ENCODE results near the gene SAMD10.

SAMD10 gene

DNA sequence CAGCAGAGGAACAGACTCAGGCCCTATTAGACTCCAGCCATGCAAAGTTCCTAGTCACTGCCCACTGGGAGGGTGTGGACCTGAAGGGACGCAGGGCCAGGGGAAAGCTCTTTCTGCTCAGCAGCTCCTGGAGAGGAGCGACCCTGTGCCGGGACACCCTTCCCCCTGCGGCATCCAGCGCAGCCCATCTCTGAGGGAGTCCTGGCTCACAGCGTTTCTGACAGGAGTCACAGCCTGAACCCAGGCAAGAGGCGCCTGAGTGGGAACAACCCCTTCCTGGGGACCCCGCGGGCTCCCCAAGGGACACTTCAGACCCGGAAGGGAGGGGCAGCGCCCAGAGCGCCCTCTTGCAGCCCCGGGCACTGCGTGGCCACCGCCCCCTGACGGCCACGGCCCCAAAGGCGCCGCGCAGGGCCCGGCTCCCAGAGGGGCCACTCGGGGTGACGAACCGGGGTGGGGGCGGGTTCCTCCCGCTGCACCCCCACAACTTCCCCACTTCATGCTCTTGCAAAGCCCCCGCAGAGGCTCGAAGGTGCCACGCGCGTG lies 24.1 kb downstream of the SAMD10 start:
- DNase-seq: peak; percentile 49

DNA sequence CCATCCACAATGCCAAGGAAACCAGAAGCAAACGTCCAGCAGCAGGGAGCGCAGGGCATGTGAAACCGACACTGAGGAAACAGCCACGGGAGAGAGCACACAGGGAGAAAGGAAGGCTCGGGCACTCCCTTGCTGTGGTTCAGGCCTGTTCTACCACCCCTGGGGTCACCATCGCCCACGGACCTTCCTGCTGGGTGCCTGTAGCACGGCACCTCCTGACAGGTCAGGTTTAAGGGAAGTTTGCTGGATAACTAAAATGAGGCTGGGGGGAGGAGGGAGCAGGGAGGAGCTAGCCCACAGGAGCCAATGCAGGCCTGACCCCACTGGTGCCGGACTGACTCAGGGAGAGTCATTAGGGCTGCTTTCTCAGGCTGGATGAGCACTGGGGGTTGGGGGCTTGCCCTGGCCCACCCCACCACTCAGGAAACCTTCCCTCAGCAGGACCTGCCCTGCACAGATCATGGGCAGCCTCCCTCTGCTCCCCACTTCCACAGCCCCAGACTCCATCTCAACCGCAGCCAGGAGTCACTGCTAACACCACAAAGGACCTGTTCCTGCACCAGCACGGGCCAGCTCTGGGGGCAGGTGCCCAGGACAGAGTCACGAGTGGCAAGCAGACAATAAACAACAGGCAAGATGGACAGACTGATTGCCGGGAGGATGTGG lies 25.5 kb downstream of the SAMD10 start:
- DNase-seq: no peak

DNA sequence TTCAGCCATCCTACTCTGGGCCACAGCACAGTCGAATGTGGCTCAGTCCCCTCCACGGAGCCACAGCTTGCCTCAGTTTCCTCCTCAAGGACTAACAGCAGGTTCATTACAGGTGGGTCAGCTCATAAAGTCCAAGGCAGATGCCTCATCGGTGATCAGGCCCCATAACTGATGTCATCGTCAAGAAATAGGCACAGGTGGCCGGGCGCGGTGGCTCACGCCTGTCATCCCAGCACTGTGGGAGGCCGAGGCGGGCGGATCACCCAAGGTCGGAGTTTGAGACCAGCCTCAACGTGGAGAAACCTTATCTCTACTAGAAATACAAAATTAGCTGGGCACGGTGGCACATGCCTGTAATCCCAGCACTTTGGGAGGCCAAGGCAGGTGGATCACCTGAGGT lies 26.7 kb downstream of the SAMD10 start:
- DNase-seq: no peak

DNA sequence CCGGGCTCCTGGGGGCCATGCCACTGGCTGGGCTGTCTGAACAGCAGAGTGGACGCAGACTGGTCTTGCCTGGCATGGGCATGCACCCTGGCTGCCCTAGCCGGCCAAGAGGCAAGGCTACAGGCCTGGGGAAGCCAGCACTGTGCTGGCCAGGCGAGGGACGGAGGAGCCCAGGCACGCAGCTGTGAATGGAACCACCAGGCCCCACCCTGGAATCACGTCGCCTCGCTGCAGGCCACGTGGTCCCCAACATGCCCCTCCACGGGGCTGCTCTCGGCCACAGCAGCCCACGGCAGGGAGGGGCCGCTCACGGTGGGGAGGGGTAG lies 27.3 kb downstream of the SAMD10 start:
- no peak for DNase-seq

DNA sequence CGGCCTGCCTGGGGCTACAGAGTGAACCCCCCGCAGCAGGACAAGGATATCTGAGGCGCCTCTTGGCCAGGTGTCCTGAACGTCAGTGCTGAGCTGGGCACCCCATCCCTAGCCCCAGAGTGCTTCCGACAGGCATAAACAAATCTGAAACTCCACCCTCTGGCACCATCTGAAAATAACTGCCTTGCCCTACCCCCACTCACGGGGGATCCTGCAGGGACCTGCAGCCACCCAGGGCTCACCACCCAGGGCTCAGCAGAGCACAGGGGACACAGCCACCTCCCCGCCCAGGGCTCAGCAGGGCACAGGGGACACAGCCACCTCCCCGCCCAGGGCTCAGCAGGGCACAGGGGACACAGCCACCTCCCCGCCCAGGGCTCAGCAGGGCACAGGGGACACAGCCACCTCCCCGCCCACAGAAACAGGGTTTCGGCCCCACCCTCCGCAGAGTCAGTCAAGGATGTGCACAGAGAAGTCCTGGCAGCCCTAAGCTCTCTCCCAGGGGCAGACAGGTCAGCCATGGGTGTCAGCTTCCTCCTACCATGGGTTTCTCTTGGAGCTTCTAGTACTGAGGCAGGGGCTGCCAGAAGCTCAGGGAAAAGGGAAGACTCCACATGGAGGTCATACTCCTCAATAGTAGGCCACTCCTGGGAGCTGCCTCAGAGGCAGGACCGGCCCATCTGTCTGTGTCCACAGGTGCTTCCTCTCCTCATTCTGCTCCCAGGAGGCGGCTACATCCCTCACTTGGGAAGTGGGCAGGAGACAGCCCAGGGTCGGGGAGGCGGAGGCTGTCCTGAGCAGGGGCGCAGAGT lies 27.8 kb downstream of the SAMD10 start:
- DNase-seq: no peak

DNA sequence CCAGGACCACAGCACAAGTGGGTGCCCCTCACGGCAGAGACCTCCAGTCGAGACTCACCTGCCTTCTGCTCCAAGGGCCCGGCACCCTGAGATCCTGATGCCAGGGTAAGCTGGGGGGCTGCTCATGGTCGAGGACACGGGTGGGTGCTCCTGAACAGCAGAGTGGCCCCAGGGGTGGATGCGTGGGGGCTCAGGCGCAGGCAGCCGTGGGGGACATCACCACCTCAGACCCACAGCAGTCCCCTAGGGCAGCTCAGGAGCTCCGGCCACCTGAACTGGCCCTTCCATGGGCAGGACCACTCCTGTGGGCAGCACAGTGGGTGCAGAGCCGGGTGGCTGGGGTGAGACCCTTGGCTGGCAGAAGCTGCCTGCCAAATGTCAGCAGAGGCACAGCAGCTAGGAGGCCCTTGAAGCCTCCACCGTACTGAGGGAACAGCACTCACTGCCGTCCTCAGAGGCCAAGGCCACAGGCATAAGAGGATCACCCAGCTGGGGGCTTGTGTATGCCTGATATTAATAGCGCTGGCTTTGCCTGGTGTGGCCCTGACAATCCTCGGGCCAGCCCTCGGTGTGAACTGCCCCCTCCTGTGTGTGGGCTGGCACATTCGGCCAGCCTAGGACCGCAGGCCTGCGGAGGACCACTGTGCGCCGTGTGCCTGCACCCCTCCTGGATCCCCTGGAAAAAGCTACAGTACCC lies 28.6 kb downstream of the SAMD10 start:
- DNase-seq: no peak

DNA sequence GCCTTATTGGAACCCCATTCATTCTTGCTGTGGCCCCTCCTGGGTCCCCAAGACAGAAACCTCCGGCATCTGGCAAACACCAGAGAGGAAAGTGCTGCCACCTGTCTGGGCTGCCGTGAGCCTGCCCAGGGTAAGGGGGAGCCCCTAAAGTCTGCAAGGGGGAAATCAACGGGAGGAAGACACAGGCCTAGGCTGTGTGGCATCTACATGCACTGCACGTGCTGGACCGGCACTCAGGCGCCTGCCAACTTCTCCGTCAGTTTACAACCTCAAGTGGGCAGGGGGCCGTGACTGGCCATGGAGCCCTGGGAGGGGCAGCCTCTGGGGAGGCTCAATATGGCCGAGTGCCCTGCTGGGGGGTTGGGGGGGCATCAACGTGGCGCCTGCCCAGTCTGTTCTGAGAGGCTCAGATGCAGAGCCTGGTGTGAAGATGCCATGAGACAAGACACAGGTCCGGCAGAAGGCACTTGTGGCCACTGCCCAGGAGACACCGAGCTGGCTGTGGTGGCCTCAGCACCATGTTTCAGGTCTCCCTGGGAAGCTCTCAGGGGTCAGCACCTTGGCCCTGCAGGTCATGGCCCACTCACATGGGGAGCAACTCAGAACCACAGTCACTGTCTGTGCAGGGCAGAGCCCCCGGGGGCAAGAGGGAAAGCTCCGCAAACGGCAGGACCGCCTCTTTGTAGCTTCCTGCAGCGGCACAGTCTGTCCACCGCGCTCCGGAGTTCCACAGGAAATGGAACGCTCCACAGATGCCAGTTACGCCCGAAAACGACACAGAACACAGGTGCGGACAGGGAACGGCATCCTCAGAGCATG lies 31.6 kb downstream of the SAMD10 start:
- no peak for DNase-seq

DNA sequence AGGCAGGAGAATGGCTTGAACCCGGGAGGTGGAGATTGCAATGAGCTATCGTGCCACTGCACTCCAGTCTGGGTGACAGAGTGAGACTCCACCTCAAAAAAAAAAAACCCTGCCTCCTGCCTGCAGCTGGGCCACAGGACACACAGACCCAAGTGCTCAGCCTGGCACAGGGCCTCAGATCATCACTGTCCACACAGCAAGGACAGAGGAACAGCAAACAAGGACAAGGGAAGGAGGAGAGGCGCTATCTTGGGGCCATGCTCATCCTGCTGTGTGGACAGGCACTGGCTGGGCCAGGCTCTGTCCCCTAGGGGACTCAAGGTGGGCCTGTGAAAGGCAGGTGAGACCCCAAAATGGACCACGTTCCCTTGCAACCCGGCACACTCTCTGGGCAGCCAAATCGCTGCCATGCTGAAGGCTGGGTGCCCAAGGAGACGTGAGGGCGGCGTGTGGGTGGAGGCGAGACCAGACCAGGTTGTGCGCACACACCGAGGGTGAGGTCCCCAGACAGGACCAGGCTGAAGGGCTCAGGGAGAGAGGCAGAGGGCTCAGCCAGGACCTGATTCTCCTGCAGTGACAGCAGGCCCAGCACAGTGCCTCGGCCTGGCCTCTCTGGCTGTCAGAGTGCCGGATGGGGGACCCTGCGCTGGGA lies 32.3 kb downstream of the SAMD10 start:
- no peak for DNase-seq

DNA sequence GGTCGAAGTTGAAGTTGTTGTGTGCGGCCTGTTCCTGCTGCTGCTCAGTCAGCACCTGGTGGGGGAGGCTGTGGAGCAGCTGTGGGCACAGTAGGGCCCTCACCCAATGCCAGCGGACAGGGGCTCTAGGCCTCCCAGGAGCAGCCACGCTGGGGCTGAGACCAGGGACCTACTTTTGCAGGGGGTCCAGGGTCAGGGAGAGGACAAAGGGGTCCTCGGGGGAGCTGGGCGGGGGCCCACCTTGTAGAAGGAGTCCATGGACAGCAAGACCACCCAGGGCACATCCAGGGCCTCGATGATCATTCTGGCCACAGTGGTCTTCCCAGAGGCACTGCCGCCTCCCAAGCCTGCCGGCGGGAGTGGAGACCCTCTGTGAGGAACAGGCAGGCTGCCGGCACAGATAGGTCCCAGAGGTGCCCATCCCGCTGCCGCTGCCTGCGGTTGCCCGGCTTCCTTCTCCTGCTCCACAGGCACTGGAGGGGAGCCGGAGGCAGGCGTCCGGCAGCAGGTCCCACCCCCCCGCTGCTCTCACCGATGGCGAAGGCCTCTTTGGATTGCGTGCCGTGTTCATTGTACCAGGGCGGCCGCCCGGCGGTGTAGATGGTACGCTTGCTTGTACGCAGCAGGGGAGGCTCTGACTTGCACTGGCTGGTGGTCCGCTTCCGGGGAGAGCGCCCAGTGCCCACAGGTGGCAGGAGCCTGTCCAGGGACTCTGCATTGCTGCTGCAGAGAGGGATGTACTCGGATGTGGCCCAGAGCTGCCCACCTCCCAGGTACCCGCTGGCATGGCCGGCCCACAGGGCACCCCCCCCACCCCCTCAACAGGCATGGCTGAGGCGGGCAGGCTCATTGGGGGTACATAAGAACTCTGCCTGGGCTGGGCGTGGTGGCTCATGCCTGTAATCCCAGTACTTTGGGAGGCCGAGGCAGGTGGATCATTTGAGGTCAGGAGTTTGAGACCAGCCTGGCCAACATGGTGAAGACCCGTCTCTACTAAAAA lies 33.2 kb downstream of the SAMD10 start:
- DNase-seq: no peak

DNA sequence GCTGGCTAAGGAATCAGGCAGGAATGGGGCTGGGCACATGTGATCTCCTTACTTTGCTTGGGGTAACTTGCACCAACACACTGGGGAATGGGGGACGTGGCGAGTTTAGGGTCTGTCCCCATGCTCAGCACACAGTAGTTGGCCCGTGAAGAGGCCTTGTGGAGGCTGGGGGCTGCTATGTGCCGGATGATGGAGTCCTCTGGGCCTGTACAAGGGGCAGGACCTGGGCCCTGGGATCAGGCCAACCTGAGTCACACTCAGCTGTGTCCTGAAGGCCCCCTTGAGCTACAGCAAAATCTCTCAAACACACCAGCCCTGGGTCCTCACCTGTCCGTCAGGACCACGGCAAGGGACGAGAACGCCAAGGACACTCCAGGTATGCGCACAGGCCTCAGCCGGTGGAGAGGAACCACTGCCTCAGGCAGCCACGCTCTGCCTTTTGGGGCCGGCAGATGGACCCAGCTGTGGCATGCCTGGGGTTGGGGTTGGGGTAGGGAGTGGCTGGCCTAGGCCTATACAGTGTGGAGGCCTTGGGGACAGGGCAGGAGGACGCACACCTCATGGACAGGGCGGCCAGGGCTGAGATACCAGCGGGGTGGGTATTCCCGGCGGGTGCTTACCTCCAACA lies 34.3 kb downstream of the SAMD10 start:
- DNase-seq: no peak

DNA sequence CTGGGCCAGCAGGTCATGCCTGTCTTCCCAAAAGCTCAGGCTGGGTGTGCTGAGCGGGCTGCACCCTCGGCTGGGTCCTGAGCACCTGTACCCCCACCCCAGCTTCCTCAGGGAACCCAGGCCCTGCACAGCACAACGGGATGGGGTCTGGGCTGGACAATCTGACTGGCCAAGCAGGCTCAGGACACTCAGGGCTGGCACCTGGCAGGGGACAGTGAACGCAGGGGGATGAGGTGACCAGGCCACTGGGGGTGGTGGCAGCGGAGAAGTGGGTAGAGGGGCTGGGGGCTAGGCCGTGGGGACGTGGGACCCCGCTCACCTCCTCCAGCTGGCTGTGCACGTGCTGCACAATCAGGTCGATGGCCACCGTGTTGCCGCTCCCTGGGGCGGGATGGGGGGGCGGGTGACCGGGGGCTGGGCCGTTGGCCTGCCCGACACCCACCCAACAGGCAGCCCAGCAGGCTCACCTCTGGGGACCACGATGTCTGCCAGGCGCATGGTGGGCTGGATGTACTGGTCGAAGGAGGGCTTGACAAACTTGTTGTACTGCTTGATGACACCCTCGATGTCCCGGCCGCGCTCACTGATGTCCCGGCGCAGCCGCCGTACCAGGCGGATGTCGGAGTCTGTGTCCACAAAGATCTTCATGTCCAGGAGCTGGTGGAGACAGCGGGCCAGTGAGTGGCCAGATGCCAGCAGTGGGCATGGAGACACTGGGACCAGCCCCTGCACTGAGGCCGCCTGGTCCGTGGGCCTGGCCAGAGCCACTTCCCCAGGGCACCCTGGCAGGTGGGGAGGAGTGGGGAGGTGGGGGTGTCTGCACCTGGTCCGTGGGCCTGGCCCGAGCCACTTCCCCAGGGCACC lies 35.1 kb downstream of the SAMD10 start:
- no peak for DNase-seq

DNA sequence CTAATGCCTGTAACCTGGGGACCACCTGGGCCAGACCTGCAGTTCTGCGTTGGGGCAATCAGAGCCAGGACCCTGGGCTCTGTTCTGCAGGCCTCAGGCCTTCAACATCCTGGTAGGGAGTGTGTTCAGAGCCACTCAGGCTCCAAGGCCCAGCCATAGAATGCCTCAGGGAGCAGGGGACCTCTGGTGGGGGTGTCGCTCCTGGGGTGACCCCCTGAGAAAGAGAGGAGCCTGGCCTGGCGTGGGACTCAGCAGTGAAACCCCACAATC lies 35.7 kb downstream of the SAMD10 start:
- DNase-seq: no peak

DNA sequence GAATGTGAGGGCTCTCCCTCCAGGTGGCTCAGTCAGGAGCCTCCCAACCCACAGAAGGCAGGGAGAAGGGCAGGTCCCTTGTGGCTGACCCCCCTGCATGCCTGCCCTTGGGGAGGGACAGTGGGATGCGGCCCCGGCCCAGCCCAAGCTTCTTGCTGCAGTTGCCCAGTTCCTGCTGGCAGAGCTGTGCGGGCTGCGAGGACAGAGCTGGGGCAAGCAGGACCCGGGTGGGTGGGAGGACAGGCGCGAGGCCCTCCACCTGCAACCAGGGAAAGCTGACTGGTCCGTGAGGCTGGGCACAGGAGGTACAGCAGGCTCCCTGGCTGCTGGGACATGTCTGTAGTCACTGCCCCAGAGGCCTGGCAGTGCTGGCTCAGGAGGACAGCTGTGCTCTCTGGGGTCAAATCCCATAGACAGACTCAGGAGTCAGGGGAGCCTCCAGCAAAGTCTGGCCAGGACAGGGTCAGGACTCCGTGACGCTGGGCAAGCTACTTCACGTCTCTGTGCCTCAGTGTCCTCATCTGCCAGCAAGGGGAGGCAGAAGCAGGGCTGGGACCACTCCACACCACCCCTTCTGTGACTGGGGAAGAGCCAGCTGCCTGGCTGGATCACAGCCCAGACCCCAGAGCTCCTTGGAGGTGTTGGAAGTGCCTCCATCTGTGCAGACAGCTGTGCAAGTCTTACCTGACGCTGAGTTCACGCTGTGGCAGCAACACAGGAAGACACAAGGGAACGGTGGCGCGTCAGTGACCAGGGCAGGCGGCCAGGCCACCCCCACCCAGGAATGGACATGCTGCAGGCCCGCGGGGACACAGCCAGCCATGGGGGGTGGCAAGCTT lies 36.3 kb downstream of the SAMD10 start:
- DNase-seq: no peak

DNA sequence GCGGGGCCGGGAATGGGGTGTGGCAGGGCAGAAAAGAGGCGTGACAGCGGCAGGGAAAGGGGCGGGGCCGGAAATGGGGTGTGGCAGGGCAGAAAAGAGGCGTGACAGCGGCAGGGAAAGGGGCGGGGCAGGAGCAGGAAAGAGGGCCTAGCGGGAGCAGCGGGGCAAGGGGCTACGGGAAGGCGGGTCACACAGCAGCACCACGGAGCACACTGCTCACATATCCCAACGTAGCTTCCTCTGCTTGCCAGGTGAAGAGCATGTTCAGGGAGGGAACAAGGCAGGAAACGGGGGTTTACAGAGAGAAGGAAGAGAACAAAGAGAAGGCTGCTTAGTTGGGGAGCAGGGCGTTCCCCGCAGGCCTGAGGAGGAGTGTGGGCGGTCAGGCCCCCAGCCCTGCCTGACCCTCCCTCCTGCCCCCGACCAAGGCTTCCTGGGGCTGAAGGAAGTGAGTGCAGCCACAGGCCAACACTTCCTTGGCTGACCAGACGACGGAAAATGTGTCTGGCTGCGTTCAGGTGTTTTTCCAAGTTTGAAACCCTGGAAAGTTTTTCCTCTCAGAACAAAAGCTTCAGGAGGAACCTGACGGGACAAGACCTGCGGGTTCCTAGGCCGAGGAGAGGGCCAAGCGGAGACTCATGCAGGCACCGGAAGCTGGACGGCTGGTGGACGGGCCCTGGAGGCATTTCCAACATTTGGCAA lies 37.0 kb downstream of the SAMD10 start:
- peak; percentile 79 for DNase-seq

DNA sequence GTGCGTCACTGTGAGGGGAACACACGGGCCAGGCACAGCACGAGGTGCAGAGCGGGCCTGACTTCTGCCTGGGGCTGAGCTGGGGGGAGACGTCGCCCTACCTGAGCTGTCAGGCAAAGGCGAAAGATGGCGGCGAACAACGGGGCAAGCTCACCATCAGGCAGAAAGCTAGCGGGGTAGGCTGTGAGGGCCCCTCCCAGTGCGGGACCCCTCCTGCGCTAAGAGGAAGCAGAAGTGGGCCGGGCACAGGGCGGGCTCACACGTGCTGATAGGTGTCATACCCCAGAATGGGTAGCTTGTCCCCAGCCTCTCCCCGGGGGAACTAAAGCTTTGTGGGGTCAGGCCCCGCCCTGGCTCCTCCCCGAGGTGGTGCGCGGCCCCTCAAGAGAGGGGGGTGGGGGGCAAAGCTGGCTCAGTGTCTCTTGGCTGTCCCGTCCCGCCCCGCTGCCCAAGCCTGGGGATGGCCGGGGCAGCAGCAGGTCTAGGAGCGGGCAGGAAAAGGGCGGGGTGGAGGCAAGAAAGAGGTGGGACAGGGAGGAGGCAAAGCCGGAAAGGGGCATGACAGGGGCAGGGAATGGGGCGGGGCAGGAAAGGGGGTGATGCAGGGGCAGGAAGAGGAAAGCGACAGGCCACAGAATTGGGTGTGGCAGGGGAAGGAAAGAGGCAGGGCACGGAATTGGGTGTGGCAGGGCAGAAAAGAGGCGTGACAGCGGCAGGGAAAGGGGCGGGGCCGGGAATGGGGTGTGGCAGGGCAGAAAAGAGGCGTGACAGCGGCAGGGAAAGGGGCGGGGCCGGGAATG lies 38.0 kb downstream of the SAMD10 start:
- peak; percentile 97 for DNase-seq

DNA sequence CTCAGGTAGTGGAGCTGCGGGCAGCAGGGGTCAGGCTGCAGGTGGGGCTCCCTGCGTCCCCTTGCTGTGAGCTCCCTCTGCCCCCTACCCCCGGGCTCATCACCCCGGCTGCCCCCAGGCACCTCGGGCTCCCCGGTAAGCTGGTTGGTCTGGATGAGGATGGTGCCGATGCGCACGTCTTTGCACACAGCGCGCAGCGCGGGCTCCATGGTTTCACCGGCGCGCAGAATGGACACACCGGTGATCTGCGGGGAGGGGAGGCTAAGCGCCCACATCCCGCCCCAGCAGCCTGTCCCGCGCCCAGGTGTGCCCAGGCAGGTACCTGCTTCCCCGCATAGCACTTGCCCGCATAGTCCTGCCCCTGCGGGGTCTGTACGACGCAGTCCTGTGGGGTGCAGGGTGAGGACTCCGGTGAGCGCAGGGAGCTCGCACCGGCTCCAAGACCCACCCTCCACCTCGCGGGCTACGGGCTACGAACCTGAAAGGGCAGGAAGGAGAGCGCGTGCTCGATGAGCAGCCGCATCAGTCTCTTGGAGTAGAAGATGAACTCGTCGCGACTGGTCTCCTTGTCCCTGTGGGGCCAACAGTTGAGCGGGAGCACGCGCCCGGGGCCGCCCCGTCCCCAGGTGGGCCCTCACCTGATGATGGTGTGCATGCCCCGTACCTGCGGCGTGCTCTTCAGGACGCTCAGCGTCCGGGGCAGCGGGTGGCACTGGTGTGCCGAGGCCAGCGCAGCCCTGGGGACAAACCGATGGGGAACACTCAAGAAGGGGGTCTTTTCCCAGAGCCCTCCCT lies 38.8 kb downstream of the SAMD10 start:
- no peak for DNase-seq

DNA sequence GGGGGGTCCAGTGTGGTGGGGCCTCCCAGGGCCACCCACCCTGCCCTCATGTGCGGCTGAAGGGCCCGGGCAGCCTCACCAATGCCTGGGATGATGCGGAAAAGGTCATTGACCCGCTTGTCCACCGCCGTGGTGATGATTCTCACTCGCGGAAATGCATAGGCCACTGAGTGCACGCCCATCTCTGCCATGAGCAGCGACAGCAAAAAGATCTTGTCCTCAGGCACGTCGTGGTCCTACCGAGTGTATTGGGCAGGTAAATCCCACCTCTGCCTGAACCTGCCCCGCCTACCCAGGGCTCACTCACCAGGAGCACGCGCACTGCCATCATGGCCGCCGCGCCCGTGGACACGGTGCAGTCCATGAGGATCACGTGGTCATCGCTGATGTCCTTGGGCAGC lies 39.4 kb downstream of the SAMD10 start:
- no peak for DNase-seq

Data from activated CD4-positive, alpha-beta T cell treated with anti-CD3 and anti-CD28 coated beads, Interleukin-2, Interleukin-6, amounts not matched to agents 100 ng/mL and 50 ng/mL, durations not matched to agents 16 hours and 8 hours (primary cell).